GM12878 (cell line): ENCODE measurements around the gene KIF22. TPM values are rescaled to one million over a fixed set of nuclear protein-coding genes. Genes with fewer than 3 reads are reported as not detected.
A peak's percentile ranks its signal among the peaks of the same experiment; 100 is the strongest.

Source experiments
- ATAC-seq: fragments of 200-7000 bp; cut with Tn5 transposase; 3 replicates; pipeline ENCODE4 v1.9.1; 2020; ENCODE audit warnings: mild to moderate bottlenecking, moderate library complexity
- BruUV-seq: library from RNA; stranded (reverse); fragments of 400-500 nt; replicated peaks from 2 replicates; lab custom pipeline; 2021; lab: Mats Ljungman, UMichigan
- CTCF ChIA-PET: fragments of 300-600 bp; sonication (Branson Sonifier 250); formaldehyde crosslinking; extraction: SDS; loops from one replicate; lab custom pipeline; 2021; ENCODE audit warnings: inconsistent platforms; lab: Yijun Ruan, JAX
- POLR2A ChIA-PET: fragments of 350-600 bp; formaldehyde crosslinking; extraction: SDS; loops from one replicate; lab custom pipeline; 2021; ENCODE audit warnings: inconsistent platforms; lab: Charles Lee
- RAD21 ChIA-PET: fragments of 300-600 bp; sonication (Branson Sonifier 250); formaldehyde crosslinking; loops from one replicate; lab custom pipeline; 2023; ENCODE audit warnings: antibody characterized with exemption; ENCODE audit not compliant: unreplicated experiment; lab: Charles Lee
- SMC1A ChIA-PET: fragments of 300-600 bp; sonication (Branson Sonifier 250); formaldehyde crosslinking; loops from one replicate; lab custom pipeline; 2023; ENCODE audit not compliant: unreplicated experiment, uncharacterized antibody; lab: Charles Lee
- DNase-seq: peaks from one replicate; pipeline ENCODE4 v3.0.0-alpha.2; 2011; ENCODE audit warnings: low read depth, low spot score
- FAIRE-seq: peaks from 3 replicates; lab custom pipeline; 2011; peaks lifted over from hg19 to GRCh38; lab: Jason Lieb, UNC
- H2AFZ ChIP-seq: 2 replicates; pipeline ENCODE4 v1.6.0; 2011; ENCODE audit warnings: low read depth, low read length, control low read depth; ENCODE audit not compliant: control insufficient read depth
- H3K27ac ChIP-seq: 2 replicates; pipeline ENCODE4 v1.5.1; 2011; ENCODE audit warnings: control low read depth; ENCODE audit not compliant: control insufficient read depth, insufficient read depth
- H3K27me3 ChIP-seq, 2 experiments: replicated peaks in 1 of 2; 2 replicates each; pipeline versions ENCODE4 v1.6.0 to v1.6.1; 2011; ENCODE audit warnings: low read length in 1 of 2; ENCODE audit not compliant: control insufficient read depth in 2 of 2, insufficient read depth in 2 of 2
- H3K36me3 ChIP-seq, 2 experiments: 2 replicates each; pipeline ENCODE4 v1.5.1; 2011; ENCODE audit warnings: low read length in 1 of 2; ENCODE audit not compliant: control insufficient read depth in 2 of 2, insufficient read depth in 2 of 2
- H3K4me1 ChIP-seq: 2 replicates; pipeline ENCODE4 v1.6.1; 2011; ENCODE audit warnings: mild to moderate bottlenecking, low read length, moderate library complexity, mixed read lengths; ENCODE audit not compliant: control insufficient read depth, insufficient read depth
- H3K4me2 ChIP-seq: 2 replicates; pipeline ENCODE4 v1.6.0; 2011; ENCODE audit warnings: control low read depth; ENCODE audit not compliant: control insufficient read depth, insufficient read depth
- H3K4me3 ChIP-seq: fragments of 200-600 bp; sonication (generic); 2 replicates; pipeline ENCODE4 v1.5.1; 2016
- H3K79me2 ChIP-seq: 2 replicates; pipeline ENCODE4 v1.6.0; 2011; ENCODE audit warnings: low read length; ENCODE audit not compliant: control insufficient read depth, insufficient read depth
- H3K9ac ChIP-seq: 2 replicates; pipeline ENCODE4 v1.8.0; 2011; ENCODE audit warnings: low read length, control low read depth, mixed read lengths; ENCODE audit not compliant: control insufficient read depth, insufficient read depth
- H3K9me3 ChIP-seq: replicated peaks from 3 replicates; pipeline ENCODE4 v1.5.1; 2011; ENCODE audit warnings: mild to moderate bottlenecking, low read length; ENCODE audit not compliant: control insufficient read depth, insufficient read depth
- H4K20me1 ChIP-seq: 2 replicates; pipeline ENCODE4 v1.6.0; 2011; ENCODE audit not compliant: control insufficient read depth, insufficient read depth
- MLLT1 ChIP-seq: fragments of 450-650 bp; IDR thresholded peaks from 2 replicates; pipeline ENCODE4 v1.6.1; 2016; ENCODE audit warnings: mild to moderate bottlenecking
- NR2C1 ChIP-seq: fragments of 450-650 bp; IDR thresholded peaks from 2 replicates; pipeline ENCODE4 v1.6.1; 2017; ENCODE audit warnings: antibody characterized with exemption, mild to moderate bottlenecking, moderate library complexity
- POLR2A ChIP-seq: IDR thresholded peaks from 2 replicates; pipeline ENCODE4 v1.6.1; 2011; ENCODE audit warnings: low read depth, mild to moderate bottlenecking, low read length
- WRNIP1 ChIP-seq: IDR thresholded peaks from 2 replicates; pipeline ENCODE4 v1.6.1; 2011; ENCODE audit warnings: low read depth, low read length, improper control_type of control experiment, borderline replicate concordance
- WGBS: methylation state at CpG from one replicate; pipeline ENCODE4 v1.1.6; 2016; ENCODE audit warnings: low lambda C conversion rate; ENCODE audit not compliant: insufficient replicate concordance, insufficient coverage; ENCODE audit errors: missing lambda C conversion rate; 5-methylcytosine and 5-hydroxymethylcytosine counted together
- in situ Hi-C: fragments of 300-500 bp; cut with MboI; formaldehyde crosslinking; loops from 9 replicates; pipeline ENCODE4 v1.14.3; 2018; ENCODE audit warnings: mixed read lengths
- intact Hi-C: fragments of 100-400 bp; cut with micrococcal nuclease; formaldehyde crosslinking; loops from one replicate; pipeline ENCODE4 v1.14.2; 2022; ENCODE audit not compliant: unreplicated experiment
- polyA plus RNA-seq, 11 experiments: library from polyadenylated mRNA; depleted of rRNA in 4 of 11; unstranded in 6 of 11; stranded (reverse) in 5 of 11; fragments of >200 nt; fragmentation: Nextera tagmentation in 4 of 11; fragmentation: Illumina TruSeq in 1 of 11; extraction: Ambion mirVana in 4 of 11; extraction: Trizol in 1 of 11; gene quantifications; 1 replicate in 1 of 11; 2 replicates in 10 of 11; pipeline versions ENCODE4 v1.2.1 to v1.2.3, GENCODE V29; 2011 to 2016; ENCODE audit warnings: inconsistent platforms in 2 of 11, missing spikeins in 2 of 11, low read depth in 1 of 11
- total RNA-seq, 4 experiments: library from RNA; depleted of rRNA in 3 of 4; stranded (reverse); fragments of >200 nt in 3 of 4; fragmentation: Illumina TruSeq in 1 of 4; extraction: Trizol in 1 of 4; gene quantifications; 2 replicates each; pipeline versions ENCODE4 v1.2.1 to v1.2.3, GENCODE V29; 2013 to 2021

The KIF22 gene
- total and polyA plus RNA-seq, 10 of the 15 experiments (the other 5 are each of a cell fraction or from before 2014, with no cell fraction given), result 7.6 to 158 (median 132) TPM

DNA sequence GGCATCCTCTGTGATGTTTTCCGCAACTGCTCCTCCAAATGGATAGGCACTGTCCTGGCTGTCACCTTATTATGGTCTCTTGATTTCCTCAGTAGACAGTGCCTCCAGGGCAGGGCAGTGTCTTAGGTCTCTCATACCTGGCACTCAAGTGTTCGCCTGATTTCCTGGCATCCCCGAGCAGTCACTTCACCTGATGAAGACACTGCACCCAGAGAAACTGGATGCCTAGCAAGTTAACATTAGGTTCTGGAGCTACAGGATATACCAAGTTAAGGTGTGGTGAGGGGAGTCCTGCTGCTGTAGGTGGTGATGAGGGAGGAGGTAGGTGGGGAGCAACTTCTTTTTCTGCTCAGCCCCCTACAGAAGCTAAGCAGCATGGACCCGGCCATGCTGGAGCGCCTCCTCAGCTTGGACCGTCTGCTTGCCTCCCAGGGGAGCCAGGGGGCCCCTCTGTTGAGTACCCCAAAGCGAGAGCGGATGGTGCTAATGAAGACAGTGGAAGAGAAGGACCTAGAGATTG lies 11.9 kb downstream of the KIF22 start:
- no peak overlapping the region for H3K9ac ChIP-seq
- H3K9me3 ChIP-seq, result no peaks in the 10 kb centered on the region
- BruUV-seq, result no TSS peak
- no peak for ATAC-seq
- ChIA-PET SMC1A (interaction anchor here (1.6 to 4.6 kb wide), 3 partner anchors 10 to 44 kb away, joined by 3 to 38 read pairs (median 5); partner anchors contain the start of genes KIF22 and PAGR1), RAD21 (interaction anchor here (1.3 to 1.5 kb wide), 2 partner anchors 12 to 46 kb away, joined by 3 to 5 read pairs; partner anchors contain the start of gene KIF22), CTCF (interaction anchor here (0.6 to 2.9 kb wide), 4 partner anchors 10 to 230 kb away, joined by 3 to 24 read pairs (median 4); partner anchors contain the start of gene KIF22), POLR2A (interaction anchor here (1.3 to 1.6 kb wide), 3 partner anchors 12 to 19 kb away, joined by 3 to 4 read pairs (median 3); partner anchors contain the start of gene KIF22)
- intact Hi-C loops, result no loop called here
- peak; percentile 32; the same call in 1 of the 2 replicates for TF ChIP-seq POLR2A
- no peak for TF ChIP-seq NR2C1
- no peak for TF ChIP-seq WRNIP1
- no peak for TF ChIP-seq MLLT1
- H3K4me1 ChIP-seq, result peaks cover 7% of the 10 kb centered on the region
- H4K20me1 ChIP-seq, result no peaks in the 10 kb centered on the region
- H3K4me2 ChIP-seq, result no peak overlapping the region
- in situ Hi-C loops, result no loop called here
- peaks cover 12% of the 10 kb centered on the region for H3K79me2 ChIP-seq
- no peak for FAIRE-seq
- no peak overlapping the region for H3K4me3 ChIP-seq
- WGBS, result 95% methylated on average over 8 of the region's 8 CpGs
- H3K27ac ChIP-seq, result no peak overlapping the region
- no peaks in the 10 kb centered on the region for H3K27me3 ChIP-seq
- no peak for DNase-seq
- H3K36me3 ChIP-seq, result peaks cover 31 to 33% of the 10 kb centered on the region in 2 experiments
- H2AFZ ChIP-seq, result no peak overlapping the region
